PC-9 (cell line): ENCODE measurements around the gene PPP1R15A.

Experiments
- CTCF ChIP-seq: fragments of 200-600 bp; sonication (generic); conservative IDR thresholded peaks from 2 replicates; pipeline ENCODE4 v1.6.1; 2017; ENCODE audit warnings: mixed run types, antibody characterized with exemption, mild to moderate bottlenecking, moderate library complexity
- EZH2 ChIP-seq: fragments of 200-600 bp; sonication (generic); IDR thresholded peaks from 2 replicates; pipeline ENCODE4 v1.8.0; 2017; ENCODE audit warnings: antibody characterized with exemption, low read depth

- TF ChIP-seq EZH2 (no peak), CTCF (no peak)
Observed at GRCh38 chr19:48918071-48918470, 45.9 kb downstream of the PPP1R15A start.
